Measurements from ENCODE around the gene DHRSX.

DNA sequence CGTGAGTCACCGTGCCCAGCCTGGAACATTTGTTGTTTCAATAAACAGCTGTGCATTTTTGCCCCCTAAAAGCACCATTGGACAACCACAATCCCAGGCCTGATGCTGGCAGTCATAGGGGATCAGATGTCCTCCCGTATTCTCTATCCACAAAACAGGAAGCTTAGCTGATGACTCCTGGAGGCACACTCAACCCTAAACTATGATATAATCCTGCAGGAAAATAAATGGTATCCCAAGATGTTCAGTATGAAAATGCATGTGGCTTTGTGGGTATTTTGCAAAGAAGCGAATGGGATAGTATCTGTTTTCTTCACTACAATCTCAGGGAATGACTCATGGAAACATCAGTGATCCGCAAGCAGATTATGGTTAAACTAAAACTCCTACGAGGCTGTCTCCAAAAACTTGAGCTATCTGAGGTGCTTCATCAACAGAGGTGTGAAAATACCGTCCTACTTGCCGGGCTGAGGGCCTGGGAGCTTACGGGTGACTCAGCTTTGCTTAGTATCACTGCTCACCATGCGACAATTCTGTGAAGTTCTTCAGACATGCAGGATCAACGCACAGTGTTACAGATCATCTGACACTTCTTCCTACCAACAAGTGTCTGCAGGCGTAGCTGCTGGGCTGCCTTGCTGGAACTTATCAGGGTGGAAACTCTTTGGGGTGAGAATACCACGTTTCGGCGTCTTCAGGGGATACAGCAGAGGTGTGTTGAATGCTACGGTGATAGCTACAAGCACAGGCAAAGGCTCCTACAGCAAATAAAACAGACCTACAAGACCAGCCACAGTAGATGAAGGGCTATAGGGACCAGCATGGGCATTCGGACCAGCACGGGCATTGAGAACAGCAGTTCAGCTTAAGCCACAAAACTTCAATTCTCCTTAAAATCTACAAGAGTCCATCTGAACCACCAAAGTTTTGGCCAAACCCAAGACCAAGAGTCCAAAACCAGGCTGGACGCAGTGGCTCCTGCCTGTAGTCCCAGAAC, 148.5 kb downstream of the DHRSX start:
- TF ChIP-seq, protein P1, sequence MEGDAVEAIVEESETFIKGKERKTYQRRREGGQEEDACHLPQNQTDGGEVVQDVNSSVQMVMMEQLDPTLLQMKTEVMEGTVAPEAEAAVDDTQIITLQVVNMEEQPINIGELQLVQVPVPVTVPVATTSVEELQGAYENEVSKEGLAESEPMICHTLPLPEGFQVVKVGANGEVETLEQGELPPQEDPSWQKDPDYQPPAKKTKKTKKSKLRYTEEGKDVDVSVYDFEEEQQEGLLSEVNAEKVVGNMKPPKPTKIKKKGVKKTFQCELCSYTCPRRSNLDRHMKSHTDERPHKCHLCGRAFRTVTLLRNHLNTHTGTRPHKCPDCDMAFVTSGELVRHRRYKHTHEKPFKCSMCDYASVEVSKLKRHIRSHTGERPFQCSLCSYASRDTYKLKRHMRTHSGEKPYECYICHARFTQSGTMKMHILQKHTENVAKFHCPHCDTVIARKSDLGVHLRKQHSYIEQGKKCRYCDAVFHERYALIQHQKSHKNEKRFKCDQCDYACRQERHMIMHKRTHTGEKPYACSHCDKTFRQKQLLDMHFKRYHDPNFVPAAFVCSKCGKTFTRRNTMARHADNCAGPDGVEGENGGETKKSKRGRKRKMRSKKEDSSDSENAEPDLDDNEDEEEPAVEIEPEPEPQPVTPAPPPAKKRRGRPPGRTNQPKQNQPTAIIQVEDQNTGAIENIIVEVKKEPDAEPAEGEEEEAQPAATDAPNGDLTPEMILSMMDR (IDR thresholded peaks at IDR 0.05), result no peak
- TF ChIP-seq POLR2A (IDR thresholded peaks at IDR 0.05), result no peak

Data from prostate gland (tissue), 2 donors.